ENCODE measurements around the gene RPRD1B.

RPRD1B gene

DNA sequence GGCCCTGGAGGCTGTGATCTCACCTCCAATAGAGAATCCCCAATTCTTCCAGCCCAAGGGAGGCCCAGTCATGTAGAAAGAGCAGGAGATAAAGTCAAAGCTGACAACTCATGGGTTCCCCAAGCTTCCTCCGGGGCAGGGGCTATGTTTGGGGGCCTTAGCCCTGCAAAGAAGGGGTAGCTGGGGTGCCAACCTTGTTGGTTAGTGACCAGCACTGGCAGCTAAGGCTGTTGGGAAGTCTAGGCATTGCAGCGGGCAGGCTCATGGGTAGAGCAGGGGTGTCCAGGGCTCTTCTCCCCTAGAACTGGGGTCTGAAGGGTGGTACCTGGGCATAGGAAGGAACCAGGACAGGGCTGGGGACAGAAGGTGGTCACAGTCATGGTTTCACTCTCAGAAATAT is 95.1 kb downstream of the RPRD1B start:
- DNase-seq (ENCODE audit: low read depth) = no peak
- no peak overlapping the region for H3K4me3 ChIP-seq (ENCODE audit: control insufficient read depth, low read depth, low read length)
- TF ChIP-seq, protein P1, sequence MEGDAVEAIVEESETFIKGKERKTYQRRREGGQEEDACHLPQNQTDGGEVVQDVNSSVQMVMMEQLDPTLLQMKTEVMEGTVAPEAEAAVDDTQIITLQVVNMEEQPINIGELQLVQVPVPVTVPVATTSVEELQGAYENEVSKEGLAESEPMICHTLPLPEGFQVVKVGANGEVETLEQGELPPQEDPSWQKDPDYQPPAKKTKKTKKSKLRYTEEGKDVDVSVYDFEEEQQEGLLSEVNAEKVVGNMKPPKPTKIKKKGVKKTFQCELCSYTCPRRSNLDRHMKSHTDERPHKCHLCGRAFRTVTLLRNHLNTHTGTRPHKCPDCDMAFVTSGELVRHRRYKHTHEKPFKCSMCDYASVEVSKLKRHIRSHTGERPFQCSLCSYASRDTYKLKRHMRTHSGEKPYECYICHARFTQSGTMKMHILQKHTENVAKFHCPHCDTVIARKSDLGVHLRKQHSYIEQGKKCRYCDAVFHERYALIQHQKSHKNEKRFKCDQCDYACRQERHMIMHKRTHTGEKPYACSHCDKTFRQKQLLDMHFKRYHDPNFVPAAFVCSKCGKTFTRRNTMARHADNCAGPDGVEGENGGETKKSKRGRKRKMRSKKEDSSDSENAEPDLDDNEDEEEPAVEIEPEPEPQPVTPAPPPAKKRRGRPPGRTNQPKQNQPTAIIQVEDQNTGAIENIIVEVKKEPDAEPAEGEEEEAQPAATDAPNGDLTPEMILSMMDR (IDR thresholded peaks at IDR 0.05; ENCODE audit: control insufficient read depth, insufficient read depth, low read depth, low read length, missing control alignments) = no peak

DNA sequence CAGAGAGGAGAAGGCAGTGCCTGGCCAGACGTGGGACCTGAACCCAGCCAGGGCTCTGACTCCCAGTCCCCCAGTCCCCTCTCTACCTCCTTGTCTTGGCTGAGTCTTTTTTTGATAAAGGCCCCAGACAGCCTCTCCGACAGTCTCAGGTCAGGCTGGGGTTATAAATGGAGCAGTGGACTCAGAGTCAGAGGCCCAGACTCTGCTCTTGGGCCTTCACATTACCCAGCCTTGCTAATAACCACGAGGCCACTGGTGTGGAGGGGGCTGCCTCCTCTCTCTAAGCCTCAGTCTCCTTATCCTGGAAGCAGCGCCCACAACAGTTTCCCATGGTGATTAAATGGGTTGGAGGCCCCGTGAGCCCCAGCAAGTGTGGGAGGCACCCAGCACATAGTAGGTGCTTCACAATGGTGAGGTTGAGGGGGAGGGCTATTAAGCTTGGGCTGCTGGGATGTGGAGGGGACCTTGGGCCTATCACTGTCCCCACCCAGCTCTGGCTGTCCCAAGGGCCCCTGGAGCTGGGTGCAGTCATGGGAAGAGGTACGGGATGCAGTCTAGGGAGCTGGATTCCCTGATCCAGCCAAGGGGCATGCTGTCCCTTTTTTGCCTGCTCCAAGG is 95.8 kb downstream of the RPRD1B start:
- DNase-seq (ENCODE audit: low read depth) = no peak
- TF ChIP-seq, protein P1 (IDR thresholded peaks at IDR 0.05; ENCODE audit: control insufficient read depth, insufficient read depth, low read depth, low read length, missing control alignments) = no peak
- no peak overlapping the region for H3K4me3 ChIP-seq (ENCODE audit: control insufficient read depth, low read depth, low read length)

DNA sequence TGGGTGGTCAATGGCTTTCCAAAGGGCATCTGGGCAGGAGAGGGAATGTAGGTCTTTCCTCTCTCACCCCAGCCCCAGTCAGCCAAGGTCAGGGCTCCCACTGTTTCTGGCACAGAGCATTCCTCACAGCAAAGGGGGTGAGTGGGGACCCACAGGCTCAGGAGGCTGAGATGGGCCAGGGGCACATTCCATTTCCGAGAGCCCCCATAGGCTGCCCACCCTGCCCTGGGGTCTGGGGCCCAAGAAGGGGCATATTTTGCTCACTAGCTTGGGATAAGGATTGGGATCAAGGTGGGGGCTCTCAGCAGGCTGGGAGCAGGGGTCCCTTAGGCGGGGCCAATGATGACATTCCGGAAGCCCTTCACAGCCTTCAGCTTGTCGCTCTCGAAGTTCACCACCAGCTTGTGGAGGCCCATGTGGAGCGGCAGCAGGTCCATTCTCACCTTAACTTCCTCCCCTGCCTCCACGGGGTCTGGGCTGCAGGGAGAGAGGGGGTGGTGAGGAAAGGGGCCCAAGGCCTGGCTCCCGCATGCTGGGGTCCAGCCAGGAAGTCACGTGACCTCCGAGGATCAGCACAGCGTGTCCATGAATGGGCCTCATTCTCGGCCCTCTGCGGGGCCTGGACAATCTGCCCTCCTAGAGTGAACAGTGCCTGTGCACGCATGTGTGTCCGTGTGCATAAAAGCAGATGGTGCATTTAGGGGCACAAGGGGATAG is 96.5 kb downstream of the RPRD1B start:
- DNase-seq (ENCODE audit: low read depth) = no peak
- TF ChIP-seq, protein P1 (IDR thresholded peaks at IDR 0.05; ENCODE audit: control insufficient read depth, insufficient read depth, low read depth, low read length, missing control alignments) = no peak
- H3K4me3 ChIP-seq (ENCODE audit: control insufficient read depth, low read depth, low read length) = no peak overlapping the region

DNA sequence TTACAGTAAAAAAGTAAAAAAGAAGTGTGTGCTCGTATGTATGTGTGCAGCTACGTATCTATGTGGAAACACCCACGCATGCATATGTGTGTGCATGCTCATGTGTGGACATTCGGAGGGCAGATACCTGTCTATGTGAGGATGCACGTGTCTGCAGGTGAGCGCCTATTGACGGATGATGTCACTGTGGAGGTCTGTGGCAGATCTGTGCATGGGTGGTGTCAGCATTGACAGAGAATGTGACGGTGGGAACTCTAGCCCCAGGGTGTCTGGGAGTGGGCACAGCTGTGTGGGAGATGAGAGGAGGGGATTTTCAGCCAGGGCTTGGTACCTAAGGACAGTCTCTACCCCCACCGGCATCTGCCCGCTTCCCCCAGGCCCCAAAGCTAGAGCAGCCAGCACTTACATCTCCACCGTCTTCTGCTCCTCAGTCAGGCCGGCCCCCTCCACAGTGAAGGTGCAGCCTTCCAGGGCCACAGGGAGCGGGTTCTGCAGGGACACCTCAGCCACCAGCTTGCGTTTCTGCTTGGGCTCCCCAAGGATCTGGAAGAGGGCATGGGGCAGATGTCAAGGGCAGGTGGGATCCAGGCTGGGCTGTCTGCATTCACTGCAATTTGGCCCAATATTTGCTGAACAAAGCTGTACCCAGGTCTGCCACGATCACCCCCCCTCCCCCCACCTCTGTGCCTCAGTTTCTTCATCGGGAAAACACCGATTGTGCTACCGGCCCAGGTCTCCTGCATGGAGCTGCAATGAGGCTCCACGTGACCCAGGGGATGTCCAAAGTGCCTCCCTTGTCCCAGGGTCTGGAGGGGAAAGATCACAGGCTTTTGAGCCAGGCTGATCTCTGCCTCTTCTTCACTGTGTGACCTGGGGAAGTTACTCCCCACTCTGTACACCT is 97.4 kb downstream of the RPRD1B start:
- no peak overlapping the region for H3K4me3 ChIP-seq (ENCODE audit: control insufficient read depth, low read depth, low read length)
- TF ChIP-seq, protein P1 (IDR thresholded peaks at IDR 0.05; ENCODE audit: control insufficient read depth, insufficient read depth, low read depth, low read length, missing control alignments) = no peak

DNA sequence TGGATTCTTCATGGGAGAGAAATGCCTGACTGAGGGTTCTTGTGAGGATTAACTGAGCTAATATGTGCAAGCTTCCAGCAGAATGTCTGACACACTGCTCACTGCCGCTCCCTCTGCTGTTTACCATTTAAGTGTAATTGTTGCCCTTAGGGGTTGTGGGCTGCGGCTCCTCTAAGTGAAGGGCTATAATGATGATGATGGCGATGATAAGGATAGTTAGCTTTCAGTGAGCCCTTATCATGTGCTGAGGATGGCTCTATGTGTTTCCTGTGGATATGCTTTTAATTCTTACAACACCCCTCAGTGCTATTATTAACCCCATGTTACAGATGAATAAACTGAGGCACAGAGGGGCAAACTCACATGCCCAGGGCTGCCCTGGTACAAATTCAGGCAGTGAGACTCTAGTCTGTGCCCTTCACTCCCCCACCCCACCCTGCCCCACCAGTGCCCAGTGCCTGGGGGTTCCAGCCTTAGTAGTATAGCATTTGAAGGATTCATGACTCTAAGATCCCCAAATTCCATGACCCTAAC is 98.1 kb downstream of the RPRD1B start:
- TF ChIP-seq, protein P1 (IDR thresholded peaks at IDR 0.05; ENCODE audit: control insufficient read depth, insufficient read depth, low read depth, low read length, missing control alignments) = no peak
- no peak overlapping the region for H3K4me3 ChIP-seq (ENCODE audit: control insufficient read depth, low read depth, low read length)
- DNase-seq (ENCODE audit: low read depth) = no peak

More for the DNA sequence above, 97.4 kb downstream of the RPRD1B start:
- no peak for DNase-seq (ENCODE audit: low read depth)

DNA sequence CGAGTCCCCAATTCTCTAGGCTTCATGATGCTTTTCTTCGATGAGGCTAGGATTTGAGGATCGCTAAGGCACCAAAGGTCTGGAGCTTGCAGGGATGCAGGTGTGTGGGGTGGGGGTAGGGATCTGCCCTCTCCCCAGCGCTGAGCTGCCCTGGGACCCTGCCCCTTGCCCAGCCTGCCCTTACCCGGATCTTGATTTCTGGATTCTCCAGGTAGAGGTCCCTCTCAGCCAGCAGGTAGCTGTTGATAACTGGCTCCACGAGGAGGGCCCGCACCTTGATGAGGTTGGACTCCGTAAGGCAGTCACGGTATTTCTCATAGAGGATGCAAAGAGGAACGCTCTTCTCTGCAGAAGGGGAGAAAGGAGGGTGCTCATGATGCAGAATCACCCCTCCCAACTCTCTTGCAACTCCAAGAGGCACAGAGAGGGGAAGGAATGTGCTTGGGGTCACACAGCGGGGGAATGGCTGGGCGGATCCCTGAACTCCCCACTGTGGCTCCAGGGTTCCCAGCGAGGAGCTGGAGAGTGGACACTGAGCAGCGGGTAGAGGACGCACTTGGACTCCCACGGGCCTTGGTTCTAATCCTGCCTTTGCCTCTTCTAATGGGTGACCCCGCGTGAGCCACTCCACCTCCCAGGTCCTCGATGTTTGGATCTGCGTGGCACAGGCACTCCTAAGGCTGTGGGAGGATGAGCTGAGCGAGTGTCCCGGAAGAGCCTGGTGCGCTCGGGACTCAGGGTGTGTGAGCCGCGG is 98.8 kb downstream of the RPRD1B start:
- DNase-seq (ENCODE audit: low read depth) = no peak
- no peak overlapping the region for H3K4me3 ChIP-seq (ENCODE audit: control insufficient read depth, low read depth, low read length)
- TF ChIP-seq, protein P1 (IDR thresholded peaks at IDR 0.05; ENCODE audit: control insufficient read depth, insufficient read depth, low read depth, low read length, missing control alignments) = no peak

All from AG09309 (cell line).